Kidney epithelial cell (primary cell): Measurements from ENCODE around the gene CEP19. TPM values are rescaled to one million over a fixed set of nuclear protein-coding genes. Genes with fewer than 3 reads are reported as not detected.

Experiments
- DNase-seq: peaks from one replicate; pipeline ENCODE4 v3.0.0-alpha.2; 2010; ENCODE audit warnings: low read depth
- H3K27me3 ChIP-seq: 2 replicates; pipeline ENCODE4 v1.6.0; 2011; ENCODE audit warnings: low read length; ENCODE audit not compliant: control insufficient read depth, insufficient read depth
- H3K36me3 ChIP-seq: 2 replicates; pipeline ENCODE4 v1.5.1; 2011; ENCODE audit warnings: low read length; ENCODE audit not compliant: control insufficient read depth, insufficient read depth
- H3K4me3 ChIP-seq: 2 replicates; pipeline ENCODE4 v1.5.1; 2011; ENCODE audit warnings: low read depth, mild to moderate bottlenecking, control low read depth, low read length
- CTCF ChIP-seq: IDR thresholded peaks from 2 replicates; pipeline ENCODE4 v1.5.1; 2011; ENCODE audit warnings: mild to moderate bottlenecking, moderate library complexity, low read length, control low read depth, inconsistent platforms; ENCODE audit not compliant: insufficient read depth, poor library complexity, severe bottlenecking
- total RNA-seq: library from RNA; depleted of rRNA; stranded (reverse); fragments of >200 nt; gene quantifications from 2 replicates; pipeline ENCODE4 v1.2.3, GENCODE V29; 2015

The CEP19 gene
- total RNA-seq, 1 donor from 2014 or later = 3.1 TPM

DNA sequence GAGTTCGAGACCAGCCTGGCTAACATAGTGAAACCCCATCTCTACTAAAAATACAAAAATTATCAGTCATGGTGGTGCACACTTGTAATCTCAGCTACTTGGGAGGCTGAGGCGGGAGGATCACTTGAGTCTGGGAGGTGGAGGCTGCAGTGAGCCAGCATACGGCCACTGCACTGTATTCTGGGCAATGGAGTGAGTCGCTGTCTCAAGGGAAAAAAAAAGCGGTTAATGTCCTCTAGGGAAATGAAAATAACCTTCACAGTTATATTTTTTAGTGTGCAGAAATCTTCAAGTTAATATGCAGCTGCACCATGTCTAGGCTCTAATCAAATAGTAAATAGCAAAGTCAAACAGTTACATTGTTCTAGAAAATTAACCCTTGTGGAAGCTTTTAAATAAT, 14.8 kb downstream of the CEP19 start:
- no peaks in the 10 kb centered on the region for H3K27me3 ChIP-seq
- no peak for TF ChIP-seq CTCF
- H3K4me3 ChIP-seq = no peak overlapping the region
- DNase-seq = no peak
- no peaks in the 10 kb centered on the region for H3K36me3 ChIP-seq

GRCh38 chr3:196695849-196696226, 16.2 kb downstream of the CEP19 start:
- no peak for DNase-seq
- Histone ChIP-seq H3K4me3 (no peak overlapping the region), H3K36me3 (no peaks in the 10 kb centered on the region), H3K27me3 (no peaks in the 10 kb centered on the region)
- TF ChIP-seq CTCF = no peak

GRCh38 chr3:196694941-196695848, 16.9 kb downstream of the CEP19 start:
- no peak for DNase-seq
- Histone ChIP-seq H3K27me3 (no peaks in the 10 kb centered on the region), H3K4me3 (no peak overlapping the region), H3K36me3 (no peaks in the 10 kb centered on the region)
- TF ChIP-seq CTCF = no peak

- Histone ChIP-seq H3K4me3 (no peak overlapping the region), H3K27me3 (no peaks in the 10 kb centered on the region), H3K36me3 (no peaks in the 10 kb centered on the region)
- TF ChIP-seq CTCF = no peak
- DNase-seq = no peak
Measured at GRCh38 chr3:196694202-196694638, 17.8 kb downstream of the CEP19 start.

GRCh38 chr3:196691386-196691785, 20.7 kb downstream of the CEP19 start:
- DNase-seq = no peak
- H3K27me3 ChIP-seq = no peaks in the 10 kb centered on the region
- H3K4me3 ChIP-seq = no peak overlapping the region
- H3K36me3 ChIP-seq = no peaks in the 10 kb centered on the region
- TF ChIP-seq CTCF = no peak
